ENCODE measurements around the gene OLFML2A. TPM values are rescaled to one million over a fixed set of nuclear protein-coding genes. Genes with fewer than 3 reads are reported as not detected.

Gene OLFML2A
- total RNA-seq, 2 experiments from 2014 or later = 4.4 to 6.7 TPM

DNA sequence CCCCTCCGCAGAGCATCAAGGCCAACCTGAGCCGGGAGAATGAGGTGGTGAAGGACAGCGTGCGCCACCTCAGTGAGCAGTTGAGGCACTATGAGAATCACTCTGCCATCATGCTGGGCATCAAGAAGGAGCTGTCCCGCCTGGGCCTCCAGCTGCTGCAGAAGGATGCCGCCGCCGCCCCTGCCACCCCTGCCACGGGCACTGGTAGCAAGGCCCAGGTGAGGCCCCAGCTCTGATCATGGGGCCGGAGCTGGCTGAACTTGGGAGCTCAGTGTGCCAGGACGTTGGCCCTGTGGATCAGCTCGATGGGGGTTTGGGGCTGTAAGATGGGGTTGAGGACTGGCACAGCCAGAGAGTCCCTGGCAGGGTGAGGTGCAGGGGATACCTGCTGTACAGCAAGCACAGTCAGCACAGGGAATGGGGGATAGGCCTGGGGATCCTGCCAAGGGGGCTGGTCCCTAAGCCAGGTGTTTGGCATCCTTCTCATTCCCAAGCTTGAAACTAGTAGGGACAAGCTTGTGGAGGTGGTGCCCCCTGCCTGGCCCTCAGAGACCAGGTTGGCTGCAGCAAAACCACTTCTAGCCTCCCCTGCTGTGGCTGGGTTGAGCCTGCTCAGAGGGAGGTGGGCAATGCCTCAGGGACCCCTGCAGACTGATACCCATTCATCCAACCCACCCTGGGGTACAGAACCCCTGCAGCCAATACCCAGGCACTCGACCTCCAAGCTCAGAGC lies 22.5 kb downstream of the OLFML2A start:
- Histone ChIP-seq H3K9me2 (ENCODE audit: insufficient read depth, low read length) (no peaks in the 10 kb centered on the region), H3K27ac (ENCODE audit: low read depth, low read length, poor library complexity, severe bottlenecking) (no peak overlapping the region), H3K9me3 (ENCODE audit: low read length) (no peaks in the 10 kb centered on the region), H4K20me1 (ENCODE audit: insufficient read depth, low read length) (no peaks in the 10 kb centered on the region), H3K4me1 (ENCODE audit: insufficient read depth, low read length, poor library complexity, severe bottlenecking) (no peaks in the 10 kb centered on the region), H2AFZ (ENCODE audit: low read length) (no peak overlapping the region), H3K4me3 (ENCODE audit: low read depth, low read length, poor library complexity, severe bottlenecking) (no peak overlapping the region), H3K79me2 (ENCODE audit: insufficient read depth, low read depth, low read length) (no peaks in the 10 kb centered on the region), H3K36me3 (ENCODE audit: insufficient read depth, low read length) (no peaks in the 10 kb centered on the region), H3K4me2 (ENCODE audit: low read length) (no peak overlapping the region)
- TF ChIP-seq EZH2phosphoT487 (IDR thresholded peaks at IDR 0.05; ENCODE audit: borderline replicate concordance, low read depth, low read length) = no peak
- intact Hi-C loops (cut with micrococcal nuclease; ENCODE audit: unreplicated experiment) = no loop called here
- BruUV-seq (replicated peaks) = no TSS peak
- ChIA-PET POLR2A (interaction anchor here (0.6 to 0.7 kb wide), 2 partner anchors 17 to 879 kb away, joined by 3 read pairs; no protein-coding TSS in a partner anchor), CTCF (ENCODE audit: unreplicated experiment) (no interaction called here)
- DNase-seq (ENCODE audit: low spot score) = no peak

DNA sequence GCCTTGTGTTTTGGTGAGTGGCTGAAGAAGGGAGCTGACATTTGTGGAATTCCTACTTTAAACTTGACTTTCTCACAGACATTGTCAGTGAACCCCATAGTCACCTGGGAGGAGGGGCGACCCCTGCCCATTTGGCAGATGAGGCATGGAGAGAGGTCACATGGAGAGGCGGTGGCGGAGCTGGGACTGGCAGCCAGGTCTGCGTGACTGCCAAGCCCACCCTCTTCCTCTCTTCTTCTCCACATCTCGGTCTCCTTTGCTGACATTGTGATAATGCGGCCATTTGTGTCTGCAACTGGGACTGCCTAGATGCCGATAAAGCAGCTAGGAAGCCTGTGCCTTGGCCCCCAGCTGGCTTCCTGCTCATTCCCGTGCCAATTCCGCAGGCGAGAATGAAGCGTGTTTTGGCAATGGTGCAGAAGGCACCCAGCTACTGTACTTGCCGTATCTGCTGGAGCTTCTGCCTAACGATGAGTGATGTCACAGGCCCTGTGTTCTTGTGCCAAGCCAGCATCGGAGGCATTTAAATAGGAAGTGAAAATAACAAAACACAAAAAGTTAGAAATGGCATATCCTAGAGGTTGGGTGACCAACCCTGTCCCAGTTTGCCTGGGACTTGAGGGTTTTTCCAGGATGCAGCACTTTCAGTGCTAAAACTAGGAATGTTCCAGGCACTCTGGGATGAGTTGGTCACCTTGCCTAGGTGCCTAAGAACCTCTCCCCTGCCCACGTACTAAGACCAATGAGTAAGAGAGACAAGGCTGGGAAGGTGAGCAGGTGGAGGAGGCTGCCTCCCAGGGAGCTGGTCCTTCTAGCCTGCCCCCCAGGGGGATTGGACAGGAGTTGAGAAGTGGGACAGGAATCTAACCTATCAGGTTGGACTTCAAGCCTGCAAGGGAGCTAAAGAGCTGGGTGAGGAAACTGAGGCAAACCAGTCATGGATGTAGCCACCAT lies 23.6 kb downstream of the OLFML2A start:
- no peaks in the 10 kb centered on the region for H3K79me2 ChIP-seq (ENCODE audit: insufficient read depth, low read depth, low read length)
- no peak overlapping the region for H3K4me3 ChIP-seq (ENCODE audit: low read depth, low read length, poor library complexity, severe bottlenecking)
- DNase-seq (ENCODE audit: low spot score) = no peak
- BruUV-seq (replicated peaks) = no TSS peak
- CTCF ChIA-PET (ENCODE audit: unreplicated experiment) = no interaction called here
- no peaks in the 10 kb centered on the region for H3K9me3 ChIP-seq (ENCODE audit: low read length)
- no peak overlapping the region for H3K4me2 ChIP-seq (ENCODE audit: low read length)
- intact Hi-C loops (cut with micrococcal nuclease; ENCODE audit: unreplicated experiment) = no loop called here
- POLR2A ChIA-PET = interaction anchor here (0.6 kb wide), 1 partner anchor 880 kb away, joined by 3 read pairs; no protein-coding TSS in a partner anchor
- H3K36me3 ChIP-seq (ENCODE audit: insufficient read depth, low read length) = no peaks in the 10 kb centered on the region
- no peak overlapping the region for H3K27ac ChIP-seq (ENCODE audit: low read depth, low read length, poor library complexity, severe bottlenecking)
- TF ChIP-seq EZH2phosphoT487 (IDR thresholded peaks at IDR 0.05; ENCODE audit: borderline replicate concordance, low read depth, low read length) = no peak
- TF ChIP-seq, protein P1, sequence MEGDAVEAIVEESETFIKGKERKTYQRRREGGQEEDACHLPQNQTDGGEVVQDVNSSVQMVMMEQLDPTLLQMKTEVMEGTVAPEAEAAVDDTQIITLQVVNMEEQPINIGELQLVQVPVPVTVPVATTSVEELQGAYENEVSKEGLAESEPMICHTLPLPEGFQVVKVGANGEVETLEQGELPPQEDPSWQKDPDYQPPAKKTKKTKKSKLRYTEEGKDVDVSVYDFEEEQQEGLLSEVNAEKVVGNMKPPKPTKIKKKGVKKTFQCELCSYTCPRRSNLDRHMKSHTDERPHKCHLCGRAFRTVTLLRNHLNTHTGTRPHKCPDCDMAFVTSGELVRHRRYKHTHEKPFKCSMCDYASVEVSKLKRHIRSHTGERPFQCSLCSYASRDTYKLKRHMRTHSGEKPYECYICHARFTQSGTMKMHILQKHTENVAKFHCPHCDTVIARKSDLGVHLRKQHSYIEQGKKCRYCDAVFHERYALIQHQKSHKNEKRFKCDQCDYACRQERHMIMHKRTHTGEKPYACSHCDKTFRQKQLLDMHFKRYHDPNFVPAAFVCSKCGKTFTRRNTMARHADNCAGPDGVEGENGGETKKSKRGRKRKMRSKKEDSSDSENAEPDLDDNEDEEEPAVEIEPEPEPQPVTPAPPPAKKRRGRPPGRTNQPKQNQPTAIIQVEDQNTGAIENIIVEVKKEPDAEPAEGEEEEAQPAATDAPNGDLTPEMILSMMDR (conservative IDR thresholded peaks at IDR 0.05; ENCODE audit: low read length) = no peak
- H4K20me1 ChIP-seq (ENCODE audit: insufficient read depth, low read length) = no peaks in the 10 kb centered on the region
- no peaks in the 10 kb centered on the region for H3K4me1 ChIP-seq (ENCODE audit: insufficient read depth, low read length, poor library complexity, severe bottlenecking)
- no peak overlapping the region for H2AFZ ChIP-seq (ENCODE audit: low read length)
- H3K9me2 ChIP-seq (ENCODE audit: insufficient read depth, low read length) = no peaks in the 10 kb centered on the region

DNA sequence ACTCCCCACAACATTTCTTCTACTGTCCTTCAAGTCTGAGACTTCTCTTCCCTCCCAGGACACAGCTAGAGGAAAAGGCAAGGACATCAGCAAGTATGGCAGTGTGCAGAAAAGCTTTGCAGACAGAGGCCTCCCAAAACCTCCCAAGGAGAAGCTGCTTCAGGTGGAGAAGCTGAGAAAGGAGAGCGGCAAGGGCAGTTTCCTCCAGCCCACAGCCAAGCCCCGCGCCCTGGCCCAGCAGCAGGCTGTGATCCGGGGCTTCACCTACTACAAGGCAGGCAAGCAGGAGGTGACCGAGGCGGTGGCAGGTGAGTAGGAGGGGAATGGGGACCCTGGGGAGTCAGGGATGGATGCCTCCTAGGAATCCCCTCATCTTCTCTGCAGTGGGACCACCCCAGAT lies 24.4 kb downstream of the OLFML2A start:
- intact Hi-C loops (cut with micrococcal nuclease; ENCODE audit: unreplicated experiment) = no loop called here
- Histone ChIP-seq H3K36me3 (ENCODE audit: insufficient read depth, low read length) (no peaks in the 10 kb centered on the region), H4K20me1 (ENCODE audit: insufficient read depth, low read length) (no peaks in the 10 kb centered on the region), H3K27ac (ENCODE audit: low read depth, low read length, poor library complexity, severe bottlenecking) (no peak overlapping the region), H3K4me1 (ENCODE audit: insufficient read depth, low read length, poor library complexity, severe bottlenecking) (no peaks in the 10 kb centered on the region), H3K4me2 (ENCODE audit: low read length) (no peak overlapping the region), H2AFZ (ENCODE audit: low read length) (no peak overlapping the region), H3K4me3 (ENCODE audit: low read depth, low read length, poor library complexity, severe bottlenecking) (no peak overlapping the region), H3K79me2 (ENCODE audit: insufficient read depth, low read depth, low read length) (no peaks in the 10 kb centered on the region), H3K9me3 (ENCODE audit: low read length) (no peaks in the 10 kb centered on the region), H3K9me2 (ENCODE audit: insufficient read depth, low read length) (no peaks in the 10 kb centered on the region)
- TF ChIP-seq, protein P1 (conservative IDR thresholded peaks at IDR 0.05; ENCODE audit: low read length) = no peak
- TF ChIP-seq EZH2phosphoT487 (IDR thresholded peaks at IDR 0.05; ENCODE audit: borderline replicate concordance, low read depth, low read length) = no peak
- DNase-seq (ENCODE audit: low spot score) = no peak
- no TSS peak for BruUV-seq (replicated peaks)
- ChIA-PET CTCF (ENCODE audit: unreplicated experiment) (no interaction called here), POLR2A (no interaction called here)

All from OCI-LY7 (cell line).